Measurements from ENCODE around the gene MLST8.

Gene MLST8

GRCh38 chr16:2209258-2210008, 4.2 kb downstream of the MLST8 start:
- DNase-seq, result no peak
- H3K36me3 ChIP-seq (ENCODE audit: insufficient read depth, low read length), result peaks cover 68% of the 10 kb centered on the region
- no peak for ATAC-seq (ENCODE audit: insufficient read depth, low read depth)
- H3K4me2 ChIP-seq (ENCODE audit: insufficient read depth, low read length), result no peak overlapping the region
- H3K79me2 ChIP-seq (ENCODE audit: insufficient read depth, low read length), result peaks cover 60% of the 10 kb centered on the region
- peaks cover 53% of the 10 kb centered on the region for H3K4me1 ChIP-seq (ENCODE audit: insufficient read depth, low read length)
- H3K4me3 ChIP-seq (ENCODE audit: low read depth in 1 of 2, low read length in 2 of 2), result no peak overlapping the region
- H3K9ac ChIP-seq (ENCODE audit: low read depth, low read length), result no peak overlapping the region
- H3K9me3 ChIP-seq (ENCODE audit: insufficient read depth, low read length, severe bottlenecking), result no peaks in the 10 kb centered on the region
- peaks cover 29% of the 10 kb centered on the region for H4K20me1 ChIP-seq (ENCODE audit: insufficient read depth, low read length)
- no peak overlapping the region for H3K27ac ChIP-seq (ENCODE audit: low read length)
- no peak overlapping the region for H2AFZ ChIP-seq (ENCODE audit: low read depth, low read length)
- no peaks in the 10 kb centered on the region for H3K27me3 ChIP-seq (ENCODE audit: insufficient read depth, low read length, poor library complexity)
- TF ChIP-seq CTCF (IDR thresholded peaks at IDR 0.05; ENCODE audit: borderline replicate concordance, extremely low read depth, low read length, poor library complexity, severe bottlenecking) (no peak), EZH2 (IDR thresholded peaks at IDR 0.05; ENCODE audit: borderline replicate concordance, low read depth, low read length, severe bottlenecking) (no peak)

- H3K27me3 ChIP-seq (ENCODE audit: insufficient read depth, low read length, poor library complexity), result no peaks in the 10 kb centered on the region
- ATAC-seq (ENCODE audit: insufficient read depth, low read depth) (no peak), DNase-seq (no peak)
- H3K79me2 ChIP-seq (ENCODE audit: insufficient read depth, low read length), result peaks cover 59% of the 10 kb centered on the region
- H3K9ac ChIP-seq (ENCODE audit: low read depth, low read length), result no peak overlapping the region
- TF ChIP-seq CTCF (IDR thresholded peaks at IDR 0.05; ENCODE audit: borderline replicate concordance, extremely low read depth, low read length, poor library complexity, severe bottlenecking), result no peak
- TF ChIP-seq EZH2 (IDR thresholded peaks at IDR 0.05; ENCODE audit: borderline replicate concordance, low read depth, low read length, severe bottlenecking), result no peak
- no peak overlapping the region for H3K27ac ChIP-seq (ENCODE audit: low read length)
- no peaks in the 10 kb centered on the region for H3K9me3 ChIP-seq (ENCODE audit: insufficient read depth, low read length, severe bottlenecking)
- H3K4me1 ChIP-seq (ENCODE audit: insufficient read depth, low read length), result peaks cover 48% of the 10 kb centered on the region
- H2AFZ ChIP-seq (ENCODE audit: low read depth, low read length), result no peak overlapping the region
- no peak overlapping the region for H3K4me2 ChIP-seq (ENCODE audit: insufficient read depth, low read length)
- H3K36me3 ChIP-seq (ENCODE audit: insufficient read depth, low read length), result peaks cover 68% of the 10 kb centered on the region
- H3K4me3 ChIP-seq (ENCODE audit: low read depth in 1 of 2, low read length in 2 of 2), result no peak overlapping the region
- peaks cover 29% of the 10 kb centered on the region for H4K20me1 ChIP-seq (ENCODE audit: insufficient read depth, low read length)
Measured at GRCh38 chr16:2210009-2210332, 4.7 kb downstream of the MLST8 start.

- H3K27ac ChIP-seq (ENCODE audit: low read length), result no peak within 1 kb of the TSS
- no peaks in the 10 kb centered on the region for H3K27me3 ChIP-seq (ENCODE audit: insufficient read depth, low read length, poor library complexity)
- H2AFZ ChIP-seq (ENCODE audit: low read depth, low read length), result no peak within 1 kb of the TSS
- no peak within 1 kb of the TSS for H3K9ac ChIP-seq (ENCODE audit: low read depth, low read length)
- H3K4me1 ChIP-seq (ENCODE audit: insufficient read depth, low read length), result peaks cover 50% of the 10 kb centered on the region
- peaks cover 29% of the 10 kb centered on the region for H4K20me1 ChIP-seq (ENCODE audit: insufficient read depth, low read length)
- peaks cover 62% of the 10 kb centered on the region for H3K79me2 ChIP-seq (ENCODE audit: insufficient read depth, low read length)
- H3K4me2 ChIP-seq (ENCODE audit: insufficient read depth, low read length), result 0 out of 2 replicates have a peak within 1 kb of the TSS, but pooled peaks have one; percentile 99
- no peak for ATAC-seq (ENCODE audit: insufficient read depth, low read depth)
- H3K36me3 ChIP-seq (ENCODE audit: insufficient read depth, low read length), result peaks cover 71% of the 10 kb centered on the region
- no peak within 1 kb of the TSS for H3K4me3 ChIP-seq (ENCODE audit: low read depth in 1 of 2, low read length in 2 of 2)
- TF ChIP-seq CTCF (IDR thresholded peaks at IDR 0.05; ENCODE audit: borderline replicate concordance, extremely low read depth, low read length, poor library complexity, severe bottlenecking) (no peak), EZH2 (IDR thresholded peaks at IDR 0.05; ENCODE audit: borderline replicate concordance, low read depth, low read length, severe bottlenecking) (no peak)
- no peaks in the 10 kb centered on the region for H3K9me3 ChIP-seq (ENCODE audit: insufficient read depth, low read length, severe bottlenecking)
- DNase-seq, result no peak
Measured at GRCh38 chr16:2210386-2211365, 5.4 kb downstream of the MLST8 start, which contains the start of gene BRICD5. TSS of gene BRICD5 (minus strand) at chr16:2210863. CDS start at chr16:2210833, 30 bp downstream.

Measured in DND-41 (cell line).